GM18951 (cell line): ENCODE data around the gene RPS15A.
A peak's percentile ranks its signal among the peaks of the same experiment; 100 is the strongest.

ENCODE experiments used
- POLR2A ChIP-seq: IDR thresholded peaks from 4 replicates; pipeline ENCODE4 v1.6.1; 2011; ENCODE audit warnings: mild to moderate bottlenecking; ENCODE audit not compliant: insufficient read length, insufficient read depth; ENCODE audit errors: extremely low read depth
- in situ Hi-C: fragments of 300-500 bp; cut with MboI; formaldehyde crosslinking; loops from one replicate; pipeline ENCODE4 v1.12.0; 2022; ENCODE audit warnings: low sequenced_read_pairs, mixed read lengths, inconsistent platforms; ENCODE audit not compliant: unreplicated experiment

Gene RPS15A

GRCh38 chr16:18803569-18804462, 13.7 kb upstream of the RPS15A start:
- TF ChIP-seq POLR2A: no peak

DNA sequence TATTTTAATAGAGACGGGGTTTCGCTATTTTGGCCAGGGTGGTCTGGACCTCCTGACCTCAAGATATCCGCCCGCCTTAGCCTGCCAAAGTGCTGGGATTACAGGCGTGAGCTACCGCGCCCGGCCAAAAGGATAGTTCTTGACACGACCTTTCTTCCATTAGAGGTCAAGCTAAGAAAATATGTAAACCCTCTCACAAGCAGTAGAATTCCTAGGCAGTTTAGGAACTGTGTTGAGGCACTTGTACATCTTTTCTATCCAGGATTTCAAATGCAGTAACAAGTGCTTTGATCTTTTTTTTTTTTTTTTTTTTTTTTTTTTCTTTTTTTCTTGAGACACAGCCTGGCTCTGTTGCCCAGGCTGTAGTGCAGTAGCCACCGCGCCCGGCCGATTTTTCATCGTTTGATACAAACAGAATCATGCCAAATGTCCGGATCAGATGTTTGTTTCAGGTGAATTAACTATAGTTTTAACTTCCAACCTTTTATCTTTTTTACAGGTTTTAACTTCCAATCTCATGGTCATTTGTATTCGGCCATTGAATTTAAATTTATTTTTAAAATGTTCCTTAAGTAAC, 12.7 kb upstream of the RPS15A start:
- in situ Hi-C loops: no loop called here
- TF ChIP-seq POLR2A: no peak

More at GRCh38 chr16:18803569-18804462, 13.7 kb upstream of the RPS15A start:
- in situ Hi-C loops: no loop called here

DNA sequence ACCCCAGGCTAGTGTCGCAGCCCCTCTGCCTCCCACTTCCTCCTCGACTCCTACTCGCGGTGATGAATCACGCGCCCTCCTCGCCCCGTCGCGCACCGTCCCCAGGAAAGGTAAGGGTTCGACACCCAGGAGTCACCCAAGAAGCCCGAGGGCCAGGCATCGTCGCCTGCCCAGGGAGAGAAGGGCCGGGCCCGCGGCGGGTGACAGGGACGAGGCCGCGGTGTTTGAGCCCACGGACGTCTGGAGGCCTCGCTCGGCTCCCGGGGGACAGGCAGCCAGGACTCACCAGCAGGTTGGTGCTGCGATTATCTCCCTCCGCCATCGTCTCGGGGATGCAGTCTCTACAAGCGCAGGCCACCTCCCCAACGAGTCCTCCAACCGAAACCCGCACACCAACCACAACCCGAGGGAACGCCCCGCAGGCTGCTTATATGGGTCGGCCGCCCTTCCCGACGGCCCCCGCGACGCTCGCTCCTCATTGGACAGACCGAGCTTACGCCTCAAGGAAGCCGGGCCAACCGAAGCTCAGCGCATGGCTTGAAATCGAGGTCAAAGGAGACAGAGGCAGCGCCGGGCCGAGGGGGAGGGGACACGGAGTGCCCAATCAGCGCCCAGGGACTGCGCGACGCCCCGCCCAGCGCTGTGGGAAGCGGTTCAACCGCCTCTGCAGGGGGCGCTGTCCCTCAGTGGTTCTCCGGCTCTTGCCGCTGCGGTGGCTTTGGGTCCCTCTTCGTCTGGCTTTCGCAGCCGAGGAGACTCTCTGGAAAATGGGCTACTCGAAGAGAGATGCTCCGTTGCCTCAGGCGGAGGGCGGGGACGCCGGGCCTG, 11.2 kb upstream of the RPS15A start, which contains the start of gene ARL6IP1:
TSS of gene ARL6IP1 (minus strand) at position 405 of the 828 bp plus-strand sequence. CDS start at position 322, 83 bp downstream.
- peak; percentile 98 for TF ChIP-seq POLR2A
- in situ Hi-C loops: no loop called here

- in situ Hi-C loops: no loop called here
- no peak for TF ChIP-seq POLR2A
Measured at GRCh38 chr16:18800775-18801144, 10.6 kb upstream of the RPS15A start.

DNA sequence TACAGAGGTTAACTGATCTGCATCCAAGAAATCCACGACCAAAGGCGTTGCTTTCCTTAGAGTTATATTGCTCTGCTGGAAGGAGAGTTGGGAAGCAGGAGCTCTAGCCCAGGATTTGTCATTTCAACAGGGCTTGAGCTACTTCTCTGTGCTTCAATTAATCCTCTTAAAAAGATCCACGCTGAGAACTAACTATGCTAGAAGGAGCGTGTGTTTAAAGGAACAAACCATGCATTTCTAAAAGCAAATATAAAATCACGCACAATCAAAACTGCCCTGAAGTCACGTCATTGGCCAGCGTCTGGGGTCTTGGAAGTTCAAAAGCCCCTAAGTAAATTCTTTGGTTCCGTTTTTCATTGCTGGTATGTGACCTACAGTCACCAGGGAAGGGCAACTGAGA, 10.2 kb upstream of the RPS15A start:
- no peak for TF ChIP-seq POLR2A
- in situ Hi-C loops: no loop called here

- in situ Hi-C loops: no loop called here
- no peak for TF ChIP-seq POLR2A
Measured at GRCh38 chr16:18799500-18799899, 9.4 kb upstream of the RPS15A start.

- TF ChIP-seq POLR2A: no peak
- in situ Hi-C loops: no loop called here
Measured at GRCh38 chr16:18797746-18798145, 7.6 kb upstream of the RPS15A start.

DNA sequence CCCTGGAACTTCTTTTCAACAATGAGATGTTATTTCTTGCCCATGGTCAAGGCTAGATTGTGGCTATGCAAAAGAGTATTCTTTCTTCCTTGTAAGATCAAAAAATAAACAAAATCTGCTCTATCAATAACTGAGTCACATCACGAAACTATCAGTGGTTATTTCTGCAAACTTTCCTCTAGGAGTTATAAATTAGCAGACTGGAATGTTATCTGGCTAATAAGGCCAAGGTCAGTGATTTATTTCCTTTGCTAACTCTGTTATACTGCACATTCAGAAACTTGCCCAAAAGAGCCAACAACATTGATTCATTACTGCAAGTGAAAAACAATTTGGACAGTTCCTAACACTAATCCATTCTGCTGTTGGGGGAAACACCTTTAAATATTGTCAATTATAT, 6.2 kb upstream of the RPS15A start:
- TF ChIP-seq POLR2A: no peak

DNA sequence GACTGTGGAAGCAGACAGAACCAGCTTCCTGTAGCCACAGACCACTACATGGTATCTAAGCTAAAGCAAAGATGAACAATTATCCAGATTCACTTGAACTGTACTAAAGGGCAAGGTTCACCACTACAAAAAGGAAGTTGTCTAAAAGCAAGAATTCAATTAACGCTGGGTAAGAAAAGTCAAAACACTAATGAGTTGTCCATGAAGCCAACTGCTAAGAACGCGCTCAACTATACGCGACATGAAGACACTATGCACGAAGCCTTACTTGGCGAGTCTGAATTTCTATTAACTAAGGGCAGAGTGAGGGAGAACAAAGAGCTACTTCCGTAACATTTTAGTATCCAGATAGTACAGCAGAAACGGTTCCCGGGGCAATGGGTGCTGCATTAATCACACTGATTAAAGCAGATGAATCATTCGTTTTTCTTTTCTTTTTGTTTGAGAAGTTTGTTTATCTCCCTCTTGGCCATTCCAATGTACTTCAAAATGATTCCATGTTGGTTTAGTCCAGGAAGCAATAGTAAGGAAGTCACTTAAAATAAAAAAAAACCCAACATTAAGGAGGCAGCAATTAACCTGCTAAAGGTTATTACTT, 2.8 kb upstream of the RPS15A start:
- in situ Hi-C loops: no loop called here
- TF ChIP-seq POLR2A: no peak

More for the DNA sequence above, 6.2 kb upstream of the RPS15A start:
- in situ Hi-C loops: no loop called here

GRCh38 chr16:18789515-18789849, 652 bp downstream of the RPS15A start:
- in situ Hi-C loops: no loop called here
- no peak for TF ChIP-seq POLR2A

GRCh38 chr16:18788828-18789514, 1.2 kb downstream of the RPS15A start:
- no peak for TF ChIP-seq POLR2A
- in situ Hi-C loops: no loop called here

DNA sequence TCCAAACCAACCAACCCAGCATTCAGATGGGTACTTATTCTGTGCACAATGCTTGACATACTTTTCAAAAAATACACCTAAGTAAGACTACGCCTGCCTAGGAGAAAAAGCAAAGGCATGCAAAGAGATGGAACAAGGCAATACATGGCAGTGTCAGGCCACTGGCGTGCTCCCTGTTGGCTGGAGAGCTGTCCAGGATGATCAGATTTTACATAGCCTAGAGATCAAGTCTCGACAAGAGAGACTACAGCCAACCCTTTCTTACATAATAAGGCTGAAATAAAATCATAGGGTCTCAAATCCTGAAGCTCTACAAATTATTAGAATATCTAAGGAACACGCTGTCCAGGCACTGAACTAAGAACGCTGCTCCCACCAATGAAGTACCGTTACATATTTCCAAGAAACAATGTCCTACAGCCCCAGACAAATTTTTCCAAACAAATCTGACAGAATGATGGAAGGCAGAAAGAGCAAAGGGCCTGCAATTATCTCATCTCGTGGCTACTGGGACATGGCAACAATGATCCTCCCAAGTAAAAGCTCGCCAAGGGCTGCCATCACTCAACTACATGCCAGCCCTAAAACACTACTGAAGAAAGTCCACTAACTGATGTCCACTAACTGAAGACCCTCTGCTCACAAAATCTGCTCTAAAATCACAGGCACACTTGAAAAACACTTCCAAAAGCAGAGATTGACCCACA, 5.1 kb downstream of the RPS15A start:
- in situ Hi-C loops: no loop called here
- TF ChIP-seq POLR2A: no peak
